Calu3 (cell line): ENCODE results near the gene SNRNP27. TPM values are rescaled to one million over a fixed set of nuclear protein-coding genes. Genes with fewer than 3 reads are reported as not detected.

ENCODE experiments used
- BruUV-seq: library from RNA; stranded (reverse); fragments of 400-500 nt; replicated peaks from 2 replicates; lab custom pipeline; 2021; lab: Mats Ljungman, UMichigan
- CTCF ChIA-PET: fragments of 300-600 bp; sonication (Branson Sonifier 250); formaldehyde crosslinking; loops from one replicate; lab custom pipeline; 2022; ENCODE audit warnings: antibody characterized with exemption; lab: Charles Lee
- DNase-seq: peaks from one replicate; pipeline ENCODE4 v3.0.0; 2022
- H3K27ac Mint-ChIP-seq: one replicate; pipeline ENCODE4 v1.8.0; 2022; ENCODE audit warnings: mixed read lengths; ENCODE audit not compliant: unreplicated experiment
- H3K27me3 Mint-ChIP-seq: one replicate; pipeline ENCODE4 v1.8.0; 2022; ENCODE audit warnings: mixed read lengths; ENCODE audit not compliant: unreplicated experiment
- H3K36me3 Mint-ChIP-seq: one replicate; pipeline ENCODE4 v1.8.0; 2022; ENCODE audit warnings: mild to moderate bottlenecking, moderate library complexity, mixed read lengths; ENCODE audit not compliant: insufficient read depth, unreplicated experiment
- H3K4me1 Mint-ChIP-seq: one replicate; pipeline ENCODE4 v1.8.0; 2022; ENCODE audit warnings: mild to moderate bottlenecking, low read depth, mixed read lengths; ENCODE audit not compliant: unreplicated experiment
- H3K4me3 Mint-ChIP-seq: one replicate; pipeline ENCODE4 v1.8.0; 2022; ENCODE audit warnings: mild to moderate bottlenecking, low read depth, moderate library complexity, mixed read lengths; ENCODE audit not compliant: unreplicated experiment
- H3K9me3 Mint-ChIP-seq: one replicate; pipeline ENCODE4 v1.8.0; 2022; ENCODE audit warnings: low read depth, mixed read lengths; ENCODE audit not compliant: unreplicated experiment
- CTCF ChIP-seq: fragments of 200-600 bp; IDR thresholded peaks from one replicate; pipeline ENCODE4 v1.8.0; 2022; ENCODE audit warnings: antibody characterized with exemption; ENCODE audit not compliant: unreplicated experiment
- intact Hi-C: fragments of 100-400 bp; cut with micrococcal nuclease; formaldehyde crosslinking; loops from one replicate; pipeline ENCODE4 v1.10.0; 2022; ENCODE audit not compliant: unreplicated experiment
- total RNA-seq: library from RNA; stranded (reverse); gene quantifications from 2 replicates; pipeline ENCODE4 v1.2.3, GENCODE V29; 2022

The SNRNP27 gene
- total RNA-seq, 1 experiment from 2014 or later = 36.3 TPM

GRCh38 chr2:69936906-69937305, 43.1 kb downstream of the SNRNP27 start:
- intact Hi-C loops = no loop called here
- Mint-ChIP-seq H3K9me3 (no peaks in the 10 kb centered on the region), H3K27ac (no peak overlapping the region), H3K36me3 (peaks cover 37% of the 10 kb centered on the region), H3K4me1 (peaks cover 30% of the 10 kb centered on the region), H3K27me3 (no peaks in the 10 kb centered on the region), H3K4me3 (no peak overlapping the region)
- BruUV-seq = no TSS peak
- no peak for TF ChIP-seq CTCF
- CTCF ChIA-PET = no interaction called here
- DNase-seq = no peak

- Mint-ChIP-seq H3K36me3 (peaks cover 37% of the 10 kb centered on the region), H3K27me3 (no peaks in the 10 kb centered on the region), H3K4me3 (peak overlapping the region; percentile 20), H3K4me1 (peaks cover 25% of the 10 kb centered on the region), H3K9me3 (no peaks in the 10 kb centered on the region), H3K27ac (peak overlapping the region; percentile 62)
- no TSS peak for BruUV-seq
- CTCF ChIA-PET = no interaction called here
- no peak for DNase-seq
- intact Hi-C loops = no loop called here
- no peak for TF ChIP-seq CTCF
Measured at GRCh38 chr2:69937968-69938367, 44.2 kb downstream of the SNRNP27 start.

- intact Hi-C loops = no loop called here
- H3K36me3 Mint-ChIP-seq = peaks cover 41% of the 10 kb centered on the region
- CTCF ChIA-PET = interaction anchor here (0.7 kb wide), 1 partner anchor 38 kb away, joined by 3 read pairs; no protein-coding TSS in a partner anchor
- H3K27me3 Mint-ChIP-seq = no peaks in the 10 kb centered on the region
- H3K9me3 Mint-ChIP-seq = no peaks in the 10 kb centered on the region
- no TSS peak for BruUV-seq
- no peak for DNase-seq
- no peak overlapping the region for H3K4me3 Mint-ChIP-seq
- peaks cover 11% of the 10 kb centered on the region for H3K4me1 Mint-ChIP-seq
- no peak for TF ChIP-seq CTCF
- H3K27ac Mint-ChIP-seq = no peak overlapping the region
Measured at GRCh38 chr2:69939722-69940121, 46.0 kb downstream of the SNRNP27 start.

- H3K36me3 Mint-ChIP-seq = peaks cover 38% of the 10 kb centered on the region
- no peaks in the 10 kb centered on the region for H3K27me3 Mint-ChIP-seq
- intact Hi-C loops = no loop called here
- no peak overlapping the region for H3K4me3 Mint-ChIP-seq
- peaks cover 12% of the 10 kb centered on the region for H3K4me1 Mint-ChIP-seq
- no TSS peak for BruUV-seq
- CTCF ChIA-PET = no interaction called here
- DNase-seq = no peak
- TF ChIP-seq CTCF = no peak
- H3K9me3 Mint-ChIP-seq = no peaks in the 10 kb centered on the region
- H3K27ac Mint-ChIP-seq = no peak overlapping the region
Measured at GRCh38 chr2:69940691-69941090, 46.9 kb downstream of the SNRNP27 start.
